K562 (cell line): Measurements from ENCODE around the gene AKT3. TPM values are rescaled to one million over a fixed set of nuclear protein-coding genes. Genes with fewer than 3 reads are reported as not detected.

Source experiments
- ATAC-seq: fragments of 200-7000 bp; cut with Tn5 transposase; 3 replicates; pipeline ENCODE4 v1.9.1; 2020; ENCODE audit warnings: moderate library complexity
- BruUV-seq: library from RNA; stranded (reverse); fragments of 400-500 nt; replicated peaks from 2 replicates; lab custom pipeline; 2021; lab: Mats Ljungman, UMichigan
- CTCF ChIA-PET: fragments of 300-600 bp; formaldehyde crosslinking; extraction: SDS; loops from one replicate; lab custom pipeline; 2021; ENCODE audit warnings: low intra/inter-chr PET ratio; lab: Yijun Ruan, JAX
- POLR2A ChIA-PET: fragments of 300-600, 350-650 bp; sonication (Branson Sonifier 250); formaldehyde crosslinking; extraction: SDS; loops from one replicate; lab custom pipeline; 2021; ENCODE audit warnings: antibody characterized with exemption, inconsistent platforms; lab: Yijun Ruan, JAX
- DNase-seq, 4 experiments: peaks; one replicate each; pipeline versions ENCODE4 v3.0.0 to v3.0.0-alpha.2; 2011 to 2018; ENCODE audit warnings: low spot score in 3 of 4, mixed read lengths in 3 of 4; ENCODE audit errors: extremely low read depth in 1 of 4
- FAIRE-seq: peaks from 2 replicates; lab custom pipeline; 2011; peaks lifted over from hg19 to GRCh38; lab: Jason Lieb, UNC
- H2AFZ ChIP-seq: 2 replicates; pipeline ENCODE4 v1.6.0; 2011; ENCODE audit warnings: low read depth, low read length, control low read depth, inconsistent platforms
- H3K27ac ChIP-seq: fragments of 200-600 bp; 3 replicates; pipeline ENCODE4 v1.8.0; 2011; ENCODE audit warnings: low read depth, mild to moderate bottlenecking, control low read depth, inconsistent platforms, low read length, moderate library complexity, mixed read lengths; ENCODE audit errors: extremely low read depth
- H3K27me3 ChIP-seq, 2 experiments: fragments of 300-600 bp in 1 of 2; 2 replicates in 1 of 2; 3 replicates in 1 of 2; pipeline versions ENCODE4 v1.6.0 to v1.8.0; 2011; ENCODE audit warnings: inconsistent platforms in 2 of 2, low read length in 2 of 2, mild to moderate bottlenecking in 1 of 2, mixed read lengths in 1 of 2, moderate library complexity in 1 of 2; ENCODE audit not compliant: control insufficient read depth in 2 of 2, insufficient read depth in 2 of 2
- H3K36me3 ChIP-seq: fragments of 300-600 bp; 3 replicates; pipeline ENCODE4 v1.8.0; 2011; ENCODE audit warnings: mild to moderate bottlenecking, low read length, inconsistent platforms; ENCODE audit not compliant: control insufficient read depth, insufficient read depth
- H3K4me1 ChIP-seq, 2 experiments: fragments of 200-600 bp in 1 of 2; replicated peaks in 1 of 2; 2 replicates in 1 of 2; 3 replicates in 1 of 2; pipeline versions ENCODE4 v1.5.1 to v1.8.0; 2011; ENCODE audit warnings: inconsistent platforms in 2 of 2, low read length in 2 of 2, mild to moderate bottlenecking in 1 of 2, mixed read lengths in 1 of 2, moderate library complexity in 1 of 2; ENCODE audit not compliant: control insufficient read depth in 2 of 2, insufficient read depth in 2 of 2
- H3K4me2 ChIP-seq: 2 replicates; pipeline ENCODE4 v1.6.1; 2011; ENCODE audit warnings: low read length, control low read depth, inconsistent platforms, mixed read lengths; ENCODE audit not compliant: insufficient read depth
- H3K4me3 ChIP-seq: fragments of 200-600 bp; sonication (generic), shearing (Covaris generic); 2 replicates; pipeline ENCODE4 v1.5.1; 2016; ENCODE audit warnings: control low read depth, inconsistent platforms
- H3K79me2 ChIP-seq: fragments of 200-600 bp; 3 replicates; pipeline ENCODE4 v1.8.0; 2011; ENCODE audit warnings: low read length, inconsistent platforms; ENCODE audit not compliant: control insufficient read depth, insufficient read depth
- H3K9ac ChIP-seq, 2 experiments: 2 replicates each; pipeline versions ENCODE4 v1.6.0 to v1.6.1; 2011; ENCODE audit warnings: low read depth in 2 of 2, low read length in 2 of 2, control low read depth in 1 of 2, inconsistent platforms in 1 of 2, mild to moderate bottlenecking in 1 of 2, mixed read lengths in 1 of 2; ENCODE audit not compliant: insufficient read depth in 1 of 2
- H3K9me1 ChIP-seq: one replicate; pipeline ENCODE4 v1.6.0; 2011; ENCODE audit warnings: inconsistent platforms, mild to moderate bottlenecking, low read length, moderate library complexity; ENCODE audit not compliant: control insufficient read depth, insufficient read depth
- H3K9me3 ChIP-seq: replicated peaks from 2 replicates; pipeline ENCODE4 v1.5.1; 2011; ENCODE audit warnings: low read depth, low read length, inconsistent platforms; ENCODE audit not compliant: control insufficient read depth, insufficient read depth
- H4K20me1 ChIP-seq: replicated peaks from 2 replicates; pipeline ENCODE4 v1.6.1; 2011; ENCODE audit warnings: low read length, inconsistent platforms, mixed read lengths; ENCODE audit not compliant: control insufficient read depth, insufficient read depth
- ARID3A ChIP-seq: IDR thresholded peaks from 2 replicates; pipeline ENCODE4 v1.6.1; 2012; ENCODE audit warnings: low read depth, low read length, improper control_type of control experiment, borderline replicate concordance
- CEBPB ChIP-seq: fragments of 450-650 bp; IDR thresholded peaks from 2 replicates; pipeline ENCODE4 v1.6.1; 2016; ENCODE audit warnings: missing genetic modification characterization, missing compliant biosample characterization
- CHAMP1 ChIP-seq: fragments of 450-650 bp; IDR thresholded peaks from 2 replicates; pipeline ENCODE4 v1.6.1; 2016; ENCODE audit warnings: mild to moderate bottlenecking
- E2F4 ChIP-seq: sonication (generic); formaldehyde crosslinking; IDR thresholded peaks from 2 replicates; pipeline ENCODE4 v1.8.0; 2022; ENCODE audit warnings: mild to moderate bottlenecking, low read depth, missing genetic modification reagents
- FOS ChIP-seq: IDR thresholded peaks from 3 replicates; pipeline ENCODE4 v1.6.1; 2011; ENCODE audit not compliant: insufficient read length; ENCODE audit errors: extremely low read depth
- HIVEP1 ChIP-seq: fragments of 250-450 bp; sonication (Bioruptor Pico); IDR thresholded peaks from 2 replicates; pipeline ENCODE4 v1.4.0; 2020; ENCODE audit warnings: mild to moderate bottlenecking
- JUND ChIP-seq, 2 experiments: IDR thresholded peaks; 2 replicates in 1 of 2; 3 replicates in 1 of 2; pipeline ENCODE4 v1.6.1; 2011; ENCODE audit warnings: borderline replicate concordance in 2 of 2, low read depth in 2 of 2, low read length in 2 of 2, improper control_type of control experiment in 1 of 2, missing biosample characterization in 1 of 2, missing genetic modification characterization in 1 of 2, missing genetic modification reagents in 1 of 2
- KAT7 ChIP-seq: sonication (generic); formaldehyde crosslinking; IDR thresholded peaks from 2 replicates; pipeline ENCODE4 v1.8.0; 2022; ENCODE audit warnings: missing genetic modification reagents, mild to moderate bottlenecking, borderline replicate concordance
- MAZ ChIP-seq, 2 experiments: fragments of 450-650 bp in 1 of 2; sonication (generic) in 1 of 2; formaldehyde crosslinking; IDR thresholded peaks in 1 of 2; conservative IDR thresholded peaks in 1 of 2; 2 replicates each; pipeline versions ENCODE4 v1.4.0 to v1.5.0; 2020; ENCODE audit warnings: mild to moderate bottlenecking in 1 of 2, missing genetic modification reagents in 1 of 2
- NCOR1 ChIP-seq: fragments of 450-650 bp; IDR thresholded peaks from 2 replicates; pipeline ENCODE4 v1.6.1; 2016; ENCODE audit warnings: mild to moderate bottlenecking, moderate library complexity
- POLR2AphosphoS2 ChIP-seq: IDR thresholded peaks from 2 replicates; pipeline ENCODE4 v1.6.1; 2012; ENCODE audit warnings: low read length, improper control_type of control experiment
- SAP30 ChIP-seq: fragments of 200-600 bp; sonication (generic); IDR thresholded peaks from 2 replicates; pipeline ENCODE4 v1.6.1; 2012; ENCODE audit warnings: borderline replicate concordance, low read depth, mild to moderate bottlenecking, moderate library complexity, low read length, control low read depth, inconsistent platforms; ENCODE audit not compliant: insufficient read depth, poor library complexity, severe bottlenecking
- SOX6 ChIP-seq: fragments of 450-650 bp; IDR thresholded peaks from 2 replicates; pipeline ENCODE4 v1.6.1; 2014; ENCODE audit warnings: mild to moderate bottlenecking
- VEZF1 ChIP-seq: fragments of 200-800 bp; sonication (Bioruptor generic); IDR thresholded peaks from 2 replicates; pipeline ENCODE4 v1.6.1; 2017; ENCODE audit warnings: missing genetic modification characterization, missing compliant biosample characterization
- WGBS: fragments of 100-300 bp; shearing (Covaris generic); methylation state at CpG from one replicate; pipeline ENCODE4 v1.1.6; 2016; ENCODE audit warnings: low coverage, mixed read lengths; ENCODE audit not compliant: insufficient coverage; ENCODE audit errors: missing lambda C conversion rate; 5-methylcytosine and 5-hydroxymethylcytosine counted together
- in situ Hi-C: fragments of 300-500 bp; cut with MboI; formaldehyde crosslinking; loops from 4 replicates; pipeline ENCODE4 v1.15.0; 2018; ENCODE audit warnings: inconsistent platforms, mixed read lengths
- intact Hi-C: fragments of 100-400 bp; cut with micrococcal nuclease; formaldehyde crosslinking; loops from 2 replicates; pipeline ENCODE4 v1.14.2; 2022
- polyA plus RNA-seq, 8 experiments: library from polyadenylated mRNA; depleted of rRNA in 4 of 8; stranded (reverse) in 5 of 8; unstranded in 3 of 8; fragments of >200 nt; fragmentation: Nextera tagmentation in 2 of 8; fragmentation: Illumina TruSeq in 1 of 8; extraction: Ambion mirVana in 2 of 8; extraction: Trizol in 1 of 8; gene quantifications; 2 replicates each; pipeline versions ENCODE4 v1.2.1 to v1.2.3, GENCODE V29; 2011 to 2014; ENCODE audit warnings: inconsistent platforms in 1 of 8, missing spikeins in 1 of 8
- total RNA-seq, 7 experiments: library from RNA; depleted of rRNA in 6 of 7; stranded (reverse); fragments of >200 nt in 6 of 7; fragmentation: Illumina TruSeq in 2 of 7; extraction: Trizol in 2 of 7; gene quantifications; 2 replicates each; pipeline versions ENCODE4 v1.2.1 to v1.2.3, GENCODE V29; 2011 to 2021; ENCODE audit warnings: low replicate concordance in 1 of 7

AKT3 gene
- total and polyA plus RNA-seq, 9 of the 15 experiments (the other 6 are each of a cell fraction or from before 2014, with no cell fraction given): 0.04 to 0.54 (median 0.18) TPM; not detected in 1

GRCh38 chr1:243447347-243447746, 402.7 kb downstream of the AKT3 start:
- DNase-seq (peak; percentile 58 to 79 (median 67)), ATAC-seq (peak; percentile 87), FAIRE-seq (peak; percentile 71)
- H3K9ac ChIP-seq: no peak overlapping the region
- 13% methylated on average over 3 of the region's 3 CpGs for WGBS
- intact Hi-C loops: no loop called here
- no TSS peak for BruUV-seq
- H3K27me3 ChIP-seq: no peaks in the 10 kb centered on the region
- H3K4me1 ChIP-seq: peaks cover 0 to 33% of the 10 kb centered on the region in 2 experiments; a peak in 2 of 5 replicates
- H3K4me3 ChIP-seq: no peak overlapping the region
- peak overlapping the region; percentile 9; the same call in 1 of the 2 replicates for H3K4me2 ChIP-seq
- no peaks in the 10 kb centered on the region for H4K20me1 ChIP-seq
- POLR2A ChIA-PET: no interaction called here
- H3K79me2 ChIP-seq: no peaks in the 10 kb centered on the region
- H3K9me3 ChIP-seq: no peaks in the 10 kb centered on the region
- no peaks in the 10 kb centered on the region for H3K9me1 ChIP-seq
- H3K27ac ChIP-seq: peak overlapping the region; percentile 32; the same call in 1 of the 3 replicates
- in situ Hi-C loops: no loop called here
- CTCF ChIA-PET: no interaction called here
- no peaks in the 10 kb centered on the region for H3K36me3 ChIP-seq
- H2AFZ ChIP-seq: no peak overlapping the region
- no peak for TF ChIP-seq POLR2AphosphoS2
- peak; percentile 1 for TF ChIP-seq FOS
- TF ChIP-seq JUND (IDR thresholded peaks at IDR 0.05; ENCODE audit: borderline replicate concordance, low read depth, low read length): peak; percentile 74
- peak; percentile 81; the same call in 2 of the 3 replicates for TF ChIP-seq JUND (tag; IDR thresholded peaks at IDR 0.05; ENCODE audit: borderline replicate concordance, low read depth, low read length)
- TF ChIP-seq MAZ (CRISPR knock-in tag; conservative IDR thresholded peaks at IDR 0.05 in 1 of 2, IDR thresholded peaks at IDR 0.05 in 1 of 2): 0 out of 4 replicates have a peak, but pooled peaks of 1 of the 2 experiments have one; percentile 38
- TF ChIP-seq KAT7: no peak
- peak; percentile 53; the same call in 1 of the 2 replicates for TF ChIP-seq NCOR1
- peak; percentile 43; the same call in 1 of the 2 replicates for TF ChIP-seq CEBPB (tag)
- no peak for TF ChIP-seq E2F4 (CRISPR knock-in tag)
- TF ChIP-seq ARID3A: peak; percentile 93
- TF ChIP-seq VEZF1 (CRISPR knock-in tag): peak; percentile 46; the same call in 1 of the 2 replicates
- TF ChIP-seq SAP30: no peak
- TF ChIP-seq SOX6: peak; percentile 53
- 0 out of 2 replicates have a peak, but pooled peaks have one; percentile 29 for TF ChIP-seq CHAMP1
- TF ChIP-seq HIVEP1 (CRISPR knock-in tag): no peak
